Glutamatergic neuron (in vitro differentiated cells): ENCODE results near the gene FAM222A. TPM values are rescaled to one million over a fixed set of nuclear protein-coding genes. Genes with fewer than 3 reads are reported as not detected.

Source experiments
- DNase-seq: peaks from one replicate; pipeline ENCODE4 v3.0.0; 2022
- H3K27ac Mint-ChIP-seq: one replicate; pipeline ENCODE4 v1.8.0; 2020; ENCODE audit warnings: mild to moderate bottlenecking, mixed read lengths, inconsistent platforms; ENCODE audit not compliant: unreplicated experiment
- H3K27me3 Mint-ChIP-seq: one replicate; pipeline ENCODE4 v1.8.0; 2020; ENCODE audit warnings: mild to moderate bottlenecking, moderate library complexity, mixed read lengths, inconsistent platforms; ENCODE audit not compliant: unreplicated experiment
- H3K36me3 Mint-ChIP-seq: one replicate; pipeline ENCODE4 v1.8.0; 2020; ENCODE audit warnings: mild to moderate bottlenecking, mixed read lengths, inconsistent platforms; ENCODE audit not compliant: unreplicated experiment
- H3K4me1 Mint-ChIP-seq: one replicate; pipeline ENCODE4 v1.8.0; 2020; ENCODE audit warnings: mild to moderate bottlenecking, low read depth, mixed read lengths, inconsistent platforms; ENCODE audit not compliant: unreplicated experiment
- H3K4me3 Mint-ChIP-seq: one replicate; pipeline ENCODE4 v1.8.0; 2020; ENCODE audit warnings: mild to moderate bottlenecking, mixed read lengths, inconsistent platforms; ENCODE audit not compliant: unreplicated experiment
- H3K9me3 Mint-ChIP-seq: one replicate; pipeline ENCODE4 v1.8.0; 2020; ENCODE audit warnings: mild to moderate bottlenecking, moderate library complexity, mixed read lengths, inconsistent platforms; ENCODE audit not compliant: unreplicated experiment
- CTCF ChIP-seq: fragments of 200-600 bp; sonication (generic); IDR thresholded peaks from one replicate; pipeline ENCODE4 v1.5.0; 2021; ENCODE audit not compliant: partially characterized antibody, unreplicated experiment
- total RNA-seq: library from RNA; stranded (reverse); fragmentation: NEBNext Ultra II Directional; extraction: Animal tissue kit (Norgen Biotek cat#: 25700); gene quantifications from one replicate; pipeline ENCODE4 v1.2.1, GENCODE V29; 2021; ENCODE audit not compliant: unreplicated experiment

FAM222A gene
- total RNA-seq, 1 donor from 2014 or later = 18.1 TPM

- no peak for TF ChIP-seq CTCF
- no peaks in the 10 kb centered on the region for H3K36me3 Mint-ChIP-seq
- no peaks in the 10 kb centered on the region for H3K9me3 Mint-ChIP-seq
- no peaks in the 10 kb centered on the region for H3K4me1 Mint-ChIP-seq
- H3K27ac Mint-ChIP-seq = no peak overlapping the region
- H3K4me3 Mint-ChIP-seq = no peak overlapping the region
- peaks cover 8% of the 10 kb centered on the region for H3K27me3 Mint-ChIP-seq
- no peak for DNase-seq
Measured at GRCh38 chr12:109800536-109800935, 86.9 kb downstream of the FAM222A start.

GRCh38 chr12:109802828-109803227 is 89.2 kb downstream of the FAM222A start:
- H3K27ac Mint-ChIP-seq = no peak overlapping the region
- H3K4me1 Mint-ChIP-seq = no peaks in the 10 kb centered on the region
- no peak for DNase-seq
- no peak overlapping the region for H3K4me3 Mint-ChIP-seq
- no peak for TF ChIP-seq CTCF
- no peaks in the 10 kb centered on the region for H3K9me3 Mint-ChIP-seq
- no peaks in the 10 kb centered on the region for H3K36me3 Mint-ChIP-seq
- H3K27me3 Mint-ChIP-seq = peaks cover 8% of the 10 kb centered on the region

GRCh38 chr12:109803678-109804077 is 90.1 kb downstream of the FAM222A start:
- Mint-ChIP-seq H3K36me3 (no peaks in the 10 kb centered on the region), H3K4me3 (no peak overlapping the region), H3K27ac (no peak overlapping the region), H3K27me3 (peaks cover 4% of the 10 kb centered on the region), H3K9me3 (no peaks in the 10 kb centered on the region), H3K4me1 (no peaks in the 10 kb centered on the region)
- TF ChIP-seq CTCF = no peak
- no peak for DNase-seq

- peak; percentile 84 for DNase-seq
- no peaks in the 10 kb centered on the region for H3K36me3 Mint-ChIP-seq
- no peaks in the 10 kb centered on the region for H3K9me3 Mint-ChIP-seq
- no peak overlapping the region for H3K27ac Mint-ChIP-seq
- H3K4me3 Mint-ChIP-seq = no peak overlapping the region
- TF ChIP-seq CTCF = peak; percentile 99
- no peaks in the 10 kb centered on the region for H3K4me1 Mint-ChIP-seq
- peaks cover 4% of the 10 kb centered on the region for H3K27me3 Mint-ChIP-seq
Measured at GRCh38 chr12:109804820-109805761, 91.5 kb downstream of the FAM222A start.
